A549 (cell line): ENCODE data around the gene SIGLEC9. TPM values are rescaled to one million over a fixed set of nuclear protein-coding genes. Genes with fewer than 3 reads are reported as not detected.

Experiments used
- ATAC-seq, 2 experiments: fragments of 200-7000 bp in 1 of 2; fragments of >200 bp in 1 of 2; cut with Nextera tagmentation in 1 of 2; cut with Tn5 transposase in 1 of 2; 3 replicates each; pipeline versions ENCODE4 v1.8.0 to v1.9.1; 2018 to 2020; ENCODE audit warnings: mild to moderate bottlenecking in 1 of 2, moderate library complexity in 1 of 2
- CTCF ChIA-PET: fragments of 300-600 bp; sonication (Branson Sonifier 250); formaldehyde crosslinking; extraction: SDS; loops from one replicate; lab custom pipeline; 2021; ENCODE audit warnings: antibody characterized with exemption, inconsistent platforms; lab: Yijun Ruan, JAX
- POLR2A ChIA-PET: fragments of 350-600 bp; formaldehyde crosslinking; extraction: SDS; loops from one replicate; lab custom pipeline; 2021; ENCODE audit warnings: antibody characterized with exemption, inconsistent platforms; lab: Yijun Ruan, JAX
- DNase-seq, 2 experiments: peaks; one replicate each; pipeline versions ENCODE4 v3.0.0 to v3.0.0-alpha.2; 2011 to 2016; ENCODE audit warnings: low read depth in 1 of 2, low spot score in 1 of 2
- FAIRE-seq: peaks from 2 replicates; lab custom pipeline; 2011; peaks lifted over from hg19 to GRCh38; lab: Jason Lieb, UNC
- H3K27ac ChIP-seq, 2 experiments: fragments of >200 bp; sonication (Bioruptor Twin); formaldehyde crosslinking; 3 replicates each; pipeline ENCODE4 v1.5.1; 2016 to 2017
- H3K4me1 ChIP-seq: fragments of >200 bp; sonication (Bioruptor Twin); formaldehyde crosslinking; 3 replicates; pipeline ENCODE4 v1.6.1; 2016
- H3K4me2 ChIP-seq: fragments of >200 bp; sonication (Bioruptor Twin); formaldehyde crosslinking; 3 replicates; pipeline ENCODE4 v1.6.1; 2016
- H3K4me3 ChIP-seq: fragments of >200 bp; sonication (Bioruptor Twin); formaldehyde crosslinking; 3 replicates; pipeline ENCODE4 v1.5.1; 2016
- H3K9me3 ChIP-seq: fragments of >200 bp; sonication (Bioruptor Twin); formaldehyde crosslinking; 3 replicates; pipeline ENCODE4 v1.6.1; 2016
- ATOH8 ChIP-seq: fragments of 250-450 bp; sonication (Bioruptor Pico); IDR thresholded peaks from 2 replicates; pipeline ENCODE4 v1.5.0; 2020; ENCODE audit warnings: low read depth, mild to moderate bottlenecking, moderate library complexity
- BHLHE40 ChIP-seq: IDR thresholded peaks from 2 replicates; pipeline ENCODE4 v1.6.1; 2012; ENCODE audit warnings: low read depth, low read length, inconsistent platforms
- CEBPB ChIP-seq, 2 experiments: fragments of >200 bp in 1 of 2; sonication (Bioruptor Twin) in 1 of 2; formaldehyde crosslinking in 1 of 2; IDR thresholded peaks; 2 replicates each; pipeline ENCODE4 v1.6.1; 2012 to 2016
- CHD2 ChIP-seq: fragments of 150-350 bp; IDR thresholded peaks from 2 replicates; pipeline ENCODE4 v1.6.1; 2014; ENCODE audit warnings: low read length; ENCODE audit not compliant: partially characterized antibody
- CTCF ChIP-seq: fragments of >200 bp; sonication (Bioruptor Twin); formaldehyde crosslinking; IDR thresholded peaks from 3 replicates; pipeline ENCODE4 v1.5.1; 2016
- EHF ChIP-seq: fragments of 250-450 bp; sonication (Bioruptor Pico); IDR thresholded peaks from 2 replicates; pipeline ENCODE4 v1.5.0; 2020; ENCODE audit warnings: mild to moderate bottlenecking
- EHMT2 ChIP-seq: fragments of 200-600 bp; sonication (generic); IDR thresholded peaks from 2 replicates; pipeline ENCODE4 v1.6.1; 2016; ENCODE audit warnings: antibody characterized with exemption, low read depth, mild to moderate bottlenecking, moderate library complexity
- FOSB ChIP-seq: fragments of 250-450 bp; sonication (Bioruptor Pico); IDR thresholded peaks from 2 replicates; pipeline ENCODE4 v1.5.0; 2020; ENCODE audit warnings: mild to moderate bottlenecking, moderate library complexity
- FOSL2 ChIP-seq, 2 experiments: fragments of 450-650 bp in 1 of 2; fragments of >200 bp in 1 of 2; sonication (Bioruptor Twin) in 1 of 2; formaldehyde crosslinking; IDR thresholded peaks; 2 replicates each; pipeline versions ENCODE4 v1.5.0 to v1.6.1; 2016 to 2020; ENCODE audit warnings: mild to moderate bottlenecking in 1 of 2, moderate library complexity in 1 of 2
- FOXS1 ChIP-seq: fragments of 250-450 bp; sonication (Bioruptor Pico); IDR thresholded peaks from 2 replicates; pipeline ENCODE4 v1.5.0; 2020; ENCODE audit warnings: mild to moderate bottlenecking, moderate library complexity
- GATA3 ChIP-seq: IDR thresholded peaks from 2 replicates; pipeline ENCODE4 v1.6.1; 2012; ENCODE audit warnings: borderline replicate concordance
- HDAC2 ChIP-seq: fragments of 200-600 bp; sonication (generic); IDR thresholded peaks from 2 replicates; pipeline ENCODE4 v1.6.1; 2016
- HMGXB4 ChIP-seq: fragments of 250-450 bp; sonication (Bioruptor Pico); IDR thresholded peaks from 2 replicates; pipeline ENCODE4 v1.5.0; 2021; ENCODE audit warnings: mild to moderate bottlenecking, moderate library complexity, borderline replicate concordance
- HOXA7 ChIP-seq: fragments of 250-450 bp; sonication (Bioruptor Pico); IDR thresholded peaks from 2 replicates; pipeline ENCODE4 v1.5.0; 2020; ENCODE audit warnings: mild to moderate bottlenecking, moderate library complexity
- HOXB5 ChIP-seq: fragments of 250-450 bp; sonication (Bioruptor Pico); IDR thresholded peaks from 2 replicates; pipeline ENCODE4 v1.5.0; 2020; ENCODE audit warnings: mild to moderate bottlenecking, moderate library complexity
- MAFK ChIP-seq: fragments of 450-650 bp; IDR thresholded peaks from 2 replicates; pipeline ENCODE4 v1.6.1; 2014; ENCODE audit not compliant: partially characterized antibody
- MAZ ChIP-seq: fragments of 150-350 bp; IDR thresholded peaks from 2 replicates; pipeline ENCODE4 v1.6.1; 2014; ENCODE audit warnings: antibody characterized with exemption, low read depth, low read length, borderline replicate concordance
- NR3C1 ChIP-seq: fragments of >200 bp; sonication (Bioruptor Twin); formaldehyde crosslinking; IDR thresholded peaks from 3 replicates; pipeline ENCODE4 v1.6.1; 2017
- PBX3 ChIP-seq: IDR thresholded peaks from 2 replicates; pipeline ENCODE4 v1.6.1; 2012
- POLR2AphosphoS2 ChIP-seq: conservative IDR thresholded peaks from 2 replicates; pipeline ENCODE4 v1.6.1; 2012; ENCODE audit warnings: low read length, improper control_type of control experiment, inconsistent platforms
- RAD21 ChIP-seq, 2 experiments: fragments of >200 bp in 1 of 2; sonication (Bioruptor Twin) in 1 of 2; formaldehyde crosslinking in 1 of 2; IDR thresholded peaks in 1 of 2; conservative IDR thresholded peaks in 1 of 2; 2 replicates in 1 of 2; 3 replicates in 1 of 2; pipeline ENCODE4 v1.6.1; 2012 to 2018; ENCODE audit warnings: inconsistent platforms in 1 of 2
- RARB ChIP-seq: fragments of 250-450 bp; sonication (Bioruptor Pico); IDR thresholded peaks from 2 replicates; pipeline ENCODE4 v1.8.0; 2021; ENCODE audit warnings: mild to moderate bottlenecking, moderate library complexity
- RCOR1 ChIP-seq: fragments of 150-350 bp; IDR thresholded peaks from 2 replicates; pipeline ENCODE4 v1.6.1; 2014; ENCODE audit warnings: antibody characterized with exemption, low read length, low read depth
- ZC3H11A ChIP-seq: fragments of 450-650 bp; IDR thresholded peaks from 2 replicates; pipeline ENCODE4 v1.6.1; 2014; ENCODE audit warnings: antibody characterized with exemption, mild to moderate bottlenecking
- ZNF302 ChIP-seq: fragments of 250-450 bp; sonication (Bioruptor Pico); IDR thresholded peaks from 2 replicates; pipeline ENCODE4 v1.9.0; 2021; ENCODE audit warnings: inconsistent platforms, mild to moderate bottlenecking, moderate library complexity
- WGBS: methylation state at CpG from one replicate; pipeline ENCODE4 v1.1.6; 2017; ENCODE audit errors: missing lambda C conversion rate; 5-methylcytosine and 5-hydroxymethylcytosine counted together
- polyA plus RNA-seq, 4 experiments: library from polyadenylated mRNA; depleted of rRNA in 3 of 4; stranded (reverse); fragments of >200 nt; fragmentation: RNase III in 1 of 4; extraction: RNeasy Plus Mini Kit Qiagen cat#74134 plus additional on column Dnase treatment in 1 of 4; gene quantifications; 2 replicates in 3 of 4; 3 replicates in 1 of 4; pipeline ENCODE4 v1.2.3, GENCODE V29; 2011 to 2017

The SIGLEC9 gene
- polyA plus RNA-seq, 2 of the 4 experiments (the other 2 are of a cell fraction) = not detected

GRCh38 chr19:51094696-51095279 lies 29.9 kb upstream of the SIGLEC9 start (continued):
- TF ChIP-seq ATOH8 (CRISPR knock-in tag) = no peak
- no peak for TF ChIP-seq POLR2AphosphoS2
- TF ChIP-seq RARB (CRISPR knock-in tag) = no peak
- no peak for TF ChIP-seq EHF (CRISPR knock-in tag)
- no peak for TF ChIP-seq CEBPB (IDR thresholded peaks at IDR 0.05)
- TF ChIP-seq HOXB5 (CRISPR knock-in tag) = no peak
- TF ChIP-seq HMGXB4 = no peak
- TF ChIP-seq GATA3 = no peak
- no peak for TF ChIP-seq ZC3H11A
- TF ChIP-seq EHMT2 = no peak
- no peak for TF ChIP-seq FOXS1 (CRISPR knock-in tag)
- no peak for TF ChIP-seq HDAC2

GRCh38 chr19:51096473-51097165 lies 28.1 kb upstream of the SIGLEC9 start:
- no peak for TF ChIP-seq CHD2
- peak; percentile 43 for TF ChIP-seq CTCF
- peak; percentile 43 to 54; a peak in 4 of 5 replicates for TF ChIP-seq RAD21 (conservative IDR thresholded peaks at IDR 0.05 in 1 of 2, IDR thresholded peaks at IDR 0.05 in 1 of 2)
- Histone ChIP-seq H3K9me3 (no peaks in the 10 kb centered on the region), H3K4me1 (peaks cover 10% of the 10 kb centered on the region; the same call in 1 of the 3 replicates), H3K4me2 (no peak overlapping the region), H3K27ac (no peak overlapping the region), H3K4me3 (no peak overlapping the region)
- FAIRE-seq (no peak), DNase-seq (peak; percentile 31 to 60), ATAC-seq (peak; percentile 28 to 60; a peak in 3 of 6 replicates)
- ChIA-PET POLR2A (interaction anchor here (0.8 kb wide), 1 partner anchor 75 kb away, joined by 3 read pairs; no protein-coding TSS in a partner anchor), CTCF (interaction anchor here (0.5 to 9.7 kb wide), 25 partner anchors 8 to 393 kb away, joined by 3 to 147 read pairs (median 3); partner anchors contain the start of genes KLK10, KLK13 and KLK4)
- 87% methylated on average over 6 of the region's 6 CpGs for WGBS

GRCh38 chr19:51097166-51097738 lies 27.5 kb upstream of the SIGLEC9 start:
- ChIA-PET CTCF (interaction anchor here (0.5 to 9.7 kb wide), 22 partner anchors 8 to 393 kb away, joined by 3 to 147 read pairs (median 3); partner anchors contain the start of genes KLK10, KLK13 and KLK4), POLR2A (no interaction called here)
- peak; percentile 73 to 87 for ATAC-seq
- DNase-seq = peak; percentile 73 to 75
- no peak for FAIRE-seq
- WGBS = 5% methylated on average over 8 of the region's 8 CpGs
- H3K9me3 ChIP-seq = no peaks in the 10 kb centered on the region
- H3K27ac ChIP-seq = no peak overlapping the region
- H3K4me3 ChIP-seq = no peak overlapping the region
- H3K4me2 ChIP-seq = no peak overlapping the region
- H3K4me1 ChIP-seq = peaks cover 10% of the 10 kb centered on the region; the same call in 1 of the 3 replicates
- no peak for TF ChIP-seq HOXA7 (CRISPR knock-in tag)
- no peak for TF ChIP-seq PBX3
- no peak for TF ChIP-seq BHLHE40
- no peak for TF ChIP-seq NR3C1
- TF ChIP-seq CHD2 = no peak
- TF ChIP-seq FOSB (CRISPR knock-in tag) = no peak
- no peak for TF ChIP-seq RCOR1
- TF ChIP-seq MAFK = no peak
- TF ChIP-seq ZNF302 (CRISPR knock-in tag) = no peak
- TF ChIP-seq CTCF = peak; percentile 67
- TF ChIP-seq FOSL2 (IDR thresholded peaks at IDR 0.05) = no peak
- no peak for TF ChIP-seq FOSL2 (CRISPR knock-in tag; IDR thresholded peaks at IDR 0.05)
- TF ChIP-seq HDAC2 = no peak
- no peak for TF ChIP-seq MAZ
- peak; percentile 8 to 38; a peak in 2 of 5 replicates for TF ChIP-seq RAD21 (conservative IDR thresholded peaks at IDR 0.05 in 1 of 2, IDR thresholded peaks at IDR 0.05 in 1 of 2)
